GM20431 (cell line): ENCODE measurements around the gene KIF11.

Source experiments
- in situ Hi-C: fragments of 300-500 bp; cut with MseI, MboI; formaldehyde crosslinking; loops from one replicate; pipeline ENCODE4 v1.15.0; 2020; ENCODE audit warnings: low sequenced_read_pairs; ENCODE audit not compliant: unreplicated experiment

Gene KIF11

DNA sequence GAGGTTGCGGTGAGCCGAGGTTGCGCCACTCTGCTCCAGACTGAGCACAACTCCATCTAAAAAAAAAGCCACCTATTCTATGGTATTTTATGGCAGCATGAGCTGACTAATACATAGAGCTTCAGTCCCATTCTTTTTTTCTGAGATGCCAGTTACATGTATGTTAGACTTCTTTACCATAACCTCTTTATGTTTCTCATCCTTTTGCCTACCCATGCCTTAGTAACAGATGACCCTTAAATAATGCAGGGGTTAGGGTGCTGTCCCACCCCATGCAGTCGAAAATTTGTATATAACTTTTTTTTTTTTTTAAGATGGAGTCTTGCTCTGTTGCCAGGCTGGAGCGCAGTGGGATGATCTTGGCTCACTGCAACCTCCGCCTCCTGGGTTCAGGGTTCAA, 74.1 kb downstream of the KIF11 start:
- in situ Hi-C loops: no loop called here

- in situ Hi-C loops: no loop called here
Observed at GRCh38 chr10:92677708-92678107, 84.8 kb downstream of the KIF11 start.

- in situ Hi-C loops: no loop called here
Observed at GRCh38 chr10:92678206-92678605, 85.3 kb downstream of the KIF11 start.

DNA sequence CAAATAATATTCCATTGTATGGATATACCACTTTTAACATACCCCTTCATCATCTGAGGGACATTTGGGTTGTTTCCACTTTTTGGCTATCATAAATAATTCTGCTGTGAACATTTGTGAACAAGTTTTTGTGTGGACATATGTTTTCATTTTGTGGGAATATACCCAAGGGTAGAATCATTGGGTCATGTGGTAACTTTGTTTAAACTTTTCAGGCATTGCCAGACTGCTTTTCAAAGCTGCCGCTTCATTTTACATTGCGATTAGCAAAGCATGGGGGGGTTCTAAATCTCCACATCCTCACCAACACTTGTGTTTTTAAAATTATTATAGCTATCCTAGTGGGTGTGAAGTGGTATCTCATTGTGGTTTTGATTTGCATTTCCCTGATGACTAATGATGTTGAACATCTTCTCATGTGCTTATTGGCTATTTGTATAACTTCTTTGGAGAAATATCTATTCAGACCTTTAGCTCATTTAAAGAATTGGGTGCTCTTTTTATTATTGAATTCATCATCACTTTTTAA, 88.4 kb downstream of the KIF11 start:
- in situ Hi-C loops: no loop called here

DNA sequence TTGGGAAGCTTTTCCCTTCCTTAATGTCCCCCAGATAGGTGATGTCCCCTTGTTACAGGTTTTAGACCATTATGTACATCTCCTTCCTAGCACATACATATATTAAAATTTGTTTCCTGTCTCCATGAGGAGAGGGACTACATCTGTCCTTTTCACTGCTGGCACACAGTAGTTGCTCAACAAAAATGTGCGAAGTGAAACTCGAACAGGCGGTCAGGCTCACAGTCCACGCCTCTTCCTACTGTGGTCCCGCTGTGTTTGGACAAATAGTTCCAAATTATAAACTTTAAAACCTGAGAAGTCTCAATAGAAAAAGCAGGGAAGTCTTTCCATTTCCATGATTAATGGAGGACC, 95.6 kb downstream of the KIF11 start:
- in situ Hi-C loops: no loop called here

GRCh38 chr10:92688927-92689662, 96.2 kb downstream of the KIF11 start:
- in situ Hi-C loops: no loop called here

DNA sequence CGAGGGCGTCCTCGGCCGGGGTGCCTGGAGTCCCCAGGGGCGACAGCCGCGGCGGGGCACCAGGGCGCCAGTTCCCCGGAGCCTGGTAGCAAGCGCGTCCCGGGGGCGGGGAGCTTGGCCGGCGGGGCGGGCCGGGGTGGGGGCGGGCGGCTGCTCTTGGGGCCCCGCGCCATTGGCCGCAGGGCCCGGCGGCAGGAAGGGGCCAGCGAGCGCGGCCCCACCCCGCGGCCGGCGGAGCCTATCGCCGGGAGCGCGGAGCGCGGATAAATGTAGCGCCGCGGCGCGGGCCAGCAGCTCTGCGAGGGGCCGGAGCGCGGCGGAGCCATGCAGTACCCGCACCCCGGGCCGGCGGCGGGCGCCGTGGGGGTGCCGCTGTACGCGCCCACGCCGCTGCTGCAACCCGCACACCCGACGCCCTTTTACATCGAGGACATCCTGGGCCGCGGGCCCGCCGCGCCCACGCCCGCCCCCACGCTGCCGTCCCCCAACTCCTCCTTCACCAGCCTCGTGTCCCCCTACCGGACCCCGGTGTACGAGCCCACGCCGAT, 96.8 kb downstream of the KIF11 start, which contains the start of gene HHEX:
Gene HHEX (plus strand): TSS at position 293 of the 548 bp plus-strand sequence. CDS start 32 bp downstream, at position 325.
- in situ Hi-C loops: no loop called here

- in situ Hi-C loops: no loop called here
Observed at GRCh38 chr10:92690211-92690914, 97.4 kb downstream of the KIF11 start.

DNA sequence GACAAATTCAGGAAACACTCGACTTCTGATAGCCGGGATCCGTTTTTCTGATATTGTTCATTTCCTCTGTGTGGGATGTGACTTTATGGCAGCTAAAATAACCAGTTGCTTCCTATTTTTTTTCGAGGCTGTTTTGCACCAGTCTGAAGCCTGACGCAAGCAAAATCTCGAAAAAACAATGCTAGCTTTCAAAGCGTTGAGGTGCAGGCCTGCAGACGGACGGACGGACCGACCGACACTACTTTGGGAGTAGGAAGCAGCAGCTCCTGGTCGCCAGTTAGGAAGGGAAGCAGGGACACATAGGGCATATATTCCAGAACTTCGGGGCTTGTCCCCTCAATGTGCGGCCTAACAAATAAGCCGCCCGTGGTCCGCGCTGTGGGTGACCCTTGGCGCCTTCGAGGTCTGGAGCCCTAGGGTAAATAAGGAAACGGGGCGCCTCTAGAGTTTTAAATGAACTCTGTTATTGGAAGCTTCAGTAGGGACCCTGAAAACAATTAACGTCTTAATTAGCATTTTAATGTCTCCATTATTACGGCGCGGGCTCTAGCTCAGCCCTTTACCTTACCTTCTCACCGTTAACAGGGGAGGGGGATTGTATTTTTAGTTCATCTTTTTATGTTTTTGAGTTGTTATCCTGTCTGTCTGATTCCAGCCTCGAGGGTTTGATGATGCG, 98.1 kb downstream of the KIF11 start:
- in situ Hi-C loops: no loop called here

DNA sequence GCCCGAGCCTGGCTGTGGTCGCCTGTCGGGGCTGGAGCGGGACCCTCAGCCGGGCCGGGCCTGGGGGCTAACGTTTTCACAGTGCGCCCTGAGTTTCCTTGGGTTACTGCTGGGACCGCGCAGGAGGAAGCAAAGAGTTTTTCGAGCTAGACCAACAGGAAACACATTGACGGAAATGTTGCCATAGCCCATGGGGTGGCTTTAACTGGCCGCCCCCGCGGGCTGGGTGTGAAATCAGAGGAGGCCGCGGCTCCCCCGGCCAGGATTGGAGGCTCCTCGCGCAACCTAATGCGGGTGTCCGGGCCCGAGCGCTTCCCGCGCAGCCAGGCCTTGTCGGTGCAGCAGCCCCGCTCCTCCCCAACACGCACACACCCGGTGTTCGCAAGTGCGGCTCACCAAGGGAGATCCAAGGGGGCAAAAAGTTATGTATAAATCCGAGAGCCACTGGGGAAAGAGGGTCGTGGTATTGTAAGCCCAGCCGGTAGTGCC, 98.7 kb downstream of the KIF11 start:
- in situ Hi-C loops: no loop called here

GRCh38 chr10:92692080-92692671, 99.2 kb downstream of the KIF11 start:
- in situ Hi-C loops: no loop called here

DNA sequence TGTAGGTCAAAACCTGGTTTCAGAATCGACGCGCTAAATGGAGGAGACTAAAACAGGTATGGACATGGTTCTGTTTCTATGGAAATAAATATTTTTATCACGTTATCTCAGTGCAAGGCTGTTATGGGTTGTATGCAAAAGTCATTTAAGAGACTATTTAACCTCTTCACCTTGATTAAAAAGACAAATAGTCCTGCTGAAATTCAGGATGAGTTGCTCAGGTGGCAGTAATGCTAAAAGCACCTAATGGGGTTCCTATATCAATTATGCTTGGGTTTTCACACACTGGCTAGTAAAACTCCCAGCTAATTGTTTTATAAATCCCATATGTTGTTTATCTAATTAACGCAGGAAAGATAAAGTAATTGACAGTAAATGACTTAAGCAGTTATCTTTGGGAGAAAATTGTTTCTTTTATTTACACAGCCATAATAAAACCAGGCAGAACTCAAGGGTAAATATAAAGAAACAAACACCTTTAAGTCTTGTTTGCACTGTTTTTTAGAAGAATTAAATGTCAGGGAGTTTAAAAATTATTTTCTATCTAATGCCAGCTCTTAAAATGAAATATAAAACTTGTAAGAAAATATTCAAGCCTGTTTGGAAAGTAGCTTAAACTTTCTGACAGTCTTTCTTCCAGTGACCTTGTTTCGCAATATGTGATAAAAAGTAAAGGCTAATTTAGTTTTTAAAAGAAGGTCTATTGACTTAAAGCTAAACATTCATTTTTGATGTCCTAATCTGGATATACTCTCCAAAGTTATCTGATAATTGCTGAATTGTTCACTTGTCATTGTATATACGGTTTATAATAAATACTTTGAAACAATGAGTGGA, 100.0 kb downstream of the KIF11 start:
- in situ Hi-C loops: no loop called here

- in situ Hi-C loops: no loop called here
Observed at GRCh38 chr10:92693534-92693893, 100.6 kb downstream of the KIF11 start.

- in situ Hi-C loops: no loop called here
Observed at GRCh38 chr10:92695679-92696605, 103.0 kb downstream of the KIF11 start.

DNA sequence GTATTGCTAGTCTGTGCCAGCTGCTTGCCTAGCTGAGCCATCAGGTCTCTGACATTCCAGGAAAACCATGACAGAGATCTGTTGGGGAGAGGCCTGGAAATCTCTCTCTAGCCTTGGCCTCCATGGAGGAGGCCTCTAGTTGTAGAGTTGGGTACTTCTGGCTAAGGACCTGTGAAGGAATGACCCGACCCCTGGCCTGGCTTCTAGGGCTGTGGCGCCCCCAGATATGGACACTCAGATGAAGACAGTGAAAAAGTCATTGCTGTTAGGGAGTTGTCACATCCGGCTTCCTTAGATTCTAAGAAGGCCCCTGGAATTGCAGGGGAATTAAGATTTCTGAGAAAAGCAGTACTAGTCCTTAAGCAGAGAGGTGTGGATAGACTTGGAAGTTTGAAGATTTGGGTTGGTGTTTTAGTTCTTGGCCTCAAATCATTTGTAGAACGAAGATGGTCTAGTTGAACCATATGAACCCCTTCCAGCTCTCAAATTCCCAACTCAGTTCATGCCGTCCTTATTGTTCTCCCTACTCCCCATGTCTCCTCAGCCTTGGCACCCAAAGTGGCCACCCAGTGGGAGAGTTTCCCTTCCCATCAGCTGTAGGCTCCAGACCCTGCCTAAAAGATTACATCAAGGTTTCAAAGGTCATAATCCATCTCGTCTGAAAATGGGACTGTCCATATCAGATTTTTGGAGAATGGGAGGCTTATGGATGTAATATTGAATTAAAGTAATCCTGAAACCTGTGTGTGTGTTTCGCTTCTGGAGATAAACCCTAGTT, 103.9 kb downstream of the KIF11 start:
- in situ Hi-C loops: no loop called here

DNA sequence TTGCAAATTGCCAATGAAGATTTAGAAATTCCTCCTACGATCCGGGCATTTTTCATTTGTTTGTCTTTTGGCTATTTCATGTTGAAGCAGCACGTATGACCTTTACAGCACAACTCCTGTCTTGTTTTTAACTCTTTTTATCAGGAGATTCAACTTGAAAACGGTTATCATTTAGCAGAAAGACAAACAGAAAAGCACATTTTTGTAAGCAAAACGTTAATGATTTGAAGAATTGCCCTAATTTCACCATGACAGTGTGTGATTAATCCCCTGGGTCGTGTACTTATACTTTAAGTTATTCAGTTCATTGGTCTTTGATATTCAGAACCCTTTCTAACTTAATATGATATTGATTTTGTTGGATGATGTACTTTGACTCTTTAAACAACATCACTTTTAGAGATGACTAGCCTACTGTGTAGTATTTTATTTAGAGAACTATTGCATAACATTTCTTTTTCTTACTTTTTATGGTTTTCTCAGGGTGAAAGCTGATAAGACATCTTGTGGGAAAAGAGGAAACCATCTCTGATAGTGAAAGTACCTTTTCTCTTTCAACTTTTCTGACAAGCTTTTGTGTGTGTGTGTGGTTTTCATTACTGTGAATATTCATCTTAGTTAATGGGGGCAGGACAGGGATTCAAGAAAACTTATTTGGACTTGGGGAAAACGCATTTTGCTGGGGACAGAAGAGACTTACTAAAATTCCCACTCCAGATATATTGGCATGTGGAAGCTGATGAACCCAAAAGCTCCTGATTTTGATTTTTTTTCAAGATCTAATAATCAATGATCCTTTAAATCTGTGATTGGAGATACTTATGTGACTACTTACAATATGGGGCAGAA, 105.0 kb downstream of the KIF11 start:
- in situ Hi-C loops: no loop called here

DNA sequence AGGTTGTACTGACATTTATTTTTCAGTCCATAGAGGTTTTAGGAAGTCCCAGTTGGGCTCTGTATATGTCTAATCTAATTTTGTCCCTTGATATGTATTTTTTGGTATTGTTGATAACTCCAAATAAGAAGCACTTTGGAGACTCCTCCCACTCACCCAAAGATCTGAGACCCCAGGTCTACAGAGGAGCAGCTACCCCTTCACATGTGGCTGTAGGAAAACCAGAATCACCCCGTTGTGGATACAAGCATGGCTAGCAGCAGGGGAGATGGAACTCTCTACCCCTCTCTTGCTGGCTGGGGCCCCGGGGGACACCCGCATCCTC, 106.2 kb downstream of the KIF11 start:
- in situ Hi-C loops: no loop called here
